Middle frontal gyrus (tissue), 1 donor: ENCODE measurements around the gene HSPB9.
A peak's percentile ranks its signal among the peaks of the same experiment; 100 is the strongest.

Source experiments
- DNase-seq: peaks from one replicate; pipeline ENCODE4 v3.0.0-alpha.2; 2015; ENCODE audit warnings: low spot score; ENCODE audit errors: extremely low spot score

HSPB9 gene

DNA sequence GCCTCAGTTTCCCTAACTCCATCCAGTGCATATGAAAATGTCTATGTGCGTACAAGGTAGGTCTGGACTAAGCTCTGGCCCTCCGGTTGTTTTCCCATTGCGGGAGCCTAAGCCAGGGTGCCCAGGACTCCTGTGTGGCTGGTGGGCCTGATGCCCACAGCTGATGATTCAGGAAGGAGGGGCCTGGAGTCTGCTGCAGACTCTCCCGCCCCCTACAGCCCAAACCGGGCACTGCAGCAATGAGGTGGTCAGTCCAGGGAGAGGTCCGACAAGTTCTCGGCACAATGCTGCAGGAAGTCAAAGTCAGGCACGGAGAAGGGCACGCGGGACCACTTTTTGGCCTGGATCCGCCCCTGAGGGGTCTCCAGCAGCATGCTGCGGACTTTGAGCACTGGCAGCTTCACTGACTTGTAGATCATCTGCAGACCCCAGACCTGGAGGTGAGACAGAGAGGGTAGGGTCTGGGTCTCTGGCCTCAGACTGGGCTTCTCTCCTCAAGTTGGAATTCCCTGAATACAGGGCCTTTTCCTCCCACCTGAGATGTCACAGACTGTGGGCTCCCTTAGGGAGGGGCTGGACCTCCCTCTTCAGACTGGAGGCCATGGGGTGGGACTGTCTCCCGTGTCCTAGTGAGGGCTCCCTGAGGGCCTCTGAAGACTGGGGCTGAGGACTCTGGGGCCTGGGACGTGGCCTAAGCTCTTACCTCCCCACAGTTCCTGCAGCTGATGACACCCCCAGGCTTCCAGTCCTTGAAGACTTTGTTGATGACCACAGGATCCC lies 20.9 kb upstream of the HSPB9 start:
- DNase-seq, result peak; percentile 19

DNA sequence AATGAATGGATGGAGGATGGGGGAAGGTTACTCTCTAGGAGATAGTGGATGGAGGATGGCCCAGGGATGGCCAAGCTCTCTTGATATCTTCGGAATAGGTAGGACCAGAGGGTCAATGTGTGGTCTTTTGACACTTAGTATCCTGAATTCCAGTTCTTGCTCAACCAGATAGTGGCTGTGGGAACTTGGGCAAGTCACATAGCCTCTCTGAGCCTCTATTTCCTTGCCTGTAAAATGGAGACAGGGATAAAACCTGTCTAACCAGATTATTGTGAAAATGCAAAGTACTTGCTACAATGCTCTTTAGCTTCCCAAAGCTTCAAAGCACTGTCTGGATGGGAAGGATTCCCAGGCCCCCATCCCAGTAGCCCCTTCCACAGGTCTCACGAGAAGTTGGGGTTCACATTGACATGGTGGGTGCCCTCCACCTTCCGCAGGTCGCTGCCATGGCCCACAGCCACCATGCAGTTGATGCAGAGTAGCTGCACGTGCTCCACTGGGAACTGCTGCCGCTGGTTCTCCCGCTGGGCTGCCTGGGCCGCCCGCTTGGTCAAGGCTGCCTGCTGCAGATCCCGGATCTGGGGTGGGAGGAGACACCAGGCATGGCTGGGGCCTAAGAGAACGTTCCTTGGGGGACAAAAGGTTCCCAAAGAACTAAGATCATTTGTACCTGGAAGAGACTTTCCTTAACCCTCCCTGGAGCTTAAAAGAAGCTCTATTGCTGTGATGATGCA lies 19.2 kb upstream of the HSPB9 start:
- DNase-seq, result no peak

DNA sequence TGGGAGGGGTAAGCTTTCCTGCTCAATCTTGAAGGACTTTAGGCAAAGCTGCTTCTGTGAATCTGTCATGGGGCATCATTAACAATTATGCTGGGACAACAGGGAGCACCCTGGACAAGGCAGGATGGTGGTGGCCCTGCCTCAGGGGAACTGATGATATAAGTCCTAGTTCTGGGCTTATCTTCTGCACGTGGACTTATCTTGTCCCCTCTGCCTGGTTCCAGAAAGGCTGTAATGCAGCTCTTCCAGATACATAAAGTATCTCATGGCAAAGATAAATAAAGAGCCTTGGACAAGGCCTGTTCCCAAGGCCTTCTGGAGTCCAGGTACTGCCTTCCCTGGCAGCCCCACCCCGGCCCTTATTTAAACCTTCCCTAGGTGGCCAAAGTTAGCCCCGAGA lies 18.3 kb upstream of the HSPB9 start:
- DNase-seq, result no peak

DNA sequence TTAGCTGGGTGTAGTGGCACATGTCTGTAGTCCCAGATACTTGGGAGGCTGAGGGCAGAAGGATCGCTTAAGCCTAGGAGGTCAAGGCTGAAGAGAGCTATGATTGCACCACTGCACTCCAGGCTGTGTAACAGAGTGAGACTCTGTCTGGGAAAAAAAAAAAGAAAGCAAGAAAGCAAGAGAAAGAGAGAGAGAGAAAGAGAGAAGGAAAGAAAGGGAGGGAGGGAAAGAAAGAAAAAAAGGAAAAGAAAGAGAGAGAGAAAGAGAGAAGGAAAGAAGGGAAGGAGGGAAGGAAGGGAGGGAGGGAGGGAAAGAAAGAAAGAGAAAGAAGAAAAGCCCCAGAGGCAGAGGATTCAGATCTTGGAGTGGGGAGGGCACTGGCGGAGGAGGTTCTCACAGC lies 16.6 kb upstream of the HSPB9 start:
- no peak for DNase-seq

DNA sequence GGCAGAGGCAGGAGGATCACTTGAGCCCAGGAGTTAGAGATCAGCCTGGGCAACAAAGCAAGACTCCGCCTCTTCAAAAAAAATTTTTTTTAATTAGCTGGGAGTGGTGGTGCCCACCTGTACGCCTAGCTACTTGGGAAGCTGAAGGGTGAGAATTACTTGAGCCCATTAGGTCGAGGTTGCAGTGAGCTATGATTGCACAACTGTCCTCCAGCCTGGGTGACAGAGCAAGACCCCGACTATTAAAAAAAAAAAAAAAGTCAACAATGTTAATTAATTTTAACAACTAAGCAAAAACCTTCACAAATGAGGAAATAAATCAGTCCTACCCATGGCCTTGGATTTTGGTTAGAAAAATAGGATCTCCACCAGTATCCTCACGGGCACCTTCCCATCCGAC lies 15.5 kb upstream of the HSPB9 start:
- no peak for DNase-seq

DNA sequence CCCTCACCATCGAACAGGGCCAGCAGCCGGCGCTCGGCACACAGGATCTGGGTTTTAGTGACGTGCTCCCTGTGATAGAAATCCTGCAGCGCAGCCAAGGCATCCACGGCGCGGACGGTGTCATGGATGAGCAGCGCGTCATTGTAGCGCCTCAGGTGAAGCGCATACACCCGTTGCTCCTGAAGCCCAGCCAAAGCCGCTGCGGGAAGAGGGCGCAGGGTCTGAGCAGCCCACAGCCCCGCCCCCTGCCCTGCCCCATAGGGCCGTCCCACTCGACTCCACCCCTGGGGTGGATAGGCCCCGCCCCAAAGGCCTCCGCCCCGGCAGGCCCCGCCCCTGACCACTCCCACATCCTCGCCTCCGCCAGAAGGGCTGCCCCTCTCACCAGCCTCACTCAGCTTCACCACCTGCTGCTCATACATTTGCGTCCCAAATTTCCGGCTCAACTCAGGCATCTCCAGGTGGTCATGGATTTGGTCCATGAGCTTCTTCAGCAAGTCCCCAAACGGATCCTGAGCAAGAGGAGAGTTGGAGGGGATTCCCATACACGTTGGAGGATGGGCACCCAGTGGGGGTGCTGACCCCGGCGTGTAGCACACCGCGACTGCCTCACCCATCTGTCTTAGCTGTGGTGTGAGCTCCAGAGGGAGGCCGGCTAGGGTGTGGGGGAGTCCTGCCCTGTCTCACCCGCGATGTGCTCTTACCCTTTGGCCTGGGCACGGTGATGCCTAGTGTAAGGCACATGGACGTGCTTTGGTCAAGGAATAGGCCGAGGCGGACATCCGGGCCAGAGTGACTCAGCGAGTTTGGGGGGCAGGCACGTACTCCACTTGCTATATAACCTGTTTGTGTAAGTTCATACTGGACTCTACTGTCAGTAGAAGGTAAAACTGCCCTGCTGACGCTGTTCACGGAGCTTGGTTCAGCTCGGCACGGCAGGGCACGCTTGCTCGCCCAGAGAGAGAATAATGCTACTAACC lies 14.7 kb upstream of the HSPB9 start:
- peak; percentile 22 for DNase-seq

DNA sequence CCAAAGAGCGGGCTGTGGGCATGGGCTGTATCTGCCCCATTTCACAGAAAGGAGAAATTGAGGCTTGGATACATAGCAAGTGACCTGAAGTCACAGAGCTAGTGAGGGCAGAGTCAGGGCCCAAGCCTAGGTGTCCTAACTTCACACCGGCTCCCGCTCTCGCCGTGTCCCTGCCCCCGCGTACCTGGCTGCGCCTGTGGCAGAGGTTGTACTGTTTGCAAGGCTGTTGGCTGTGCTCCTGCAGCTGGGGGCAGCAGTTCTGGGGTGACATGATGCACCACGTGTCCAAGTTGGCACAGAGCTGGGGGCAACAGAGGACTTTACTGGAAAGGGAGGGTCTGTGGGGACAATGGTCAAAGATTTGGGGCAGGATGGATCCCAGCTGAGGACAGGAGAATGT lies 13.5 kb upstream of the HSPB9 start:
- no peak for DNase-seq

DNA sequence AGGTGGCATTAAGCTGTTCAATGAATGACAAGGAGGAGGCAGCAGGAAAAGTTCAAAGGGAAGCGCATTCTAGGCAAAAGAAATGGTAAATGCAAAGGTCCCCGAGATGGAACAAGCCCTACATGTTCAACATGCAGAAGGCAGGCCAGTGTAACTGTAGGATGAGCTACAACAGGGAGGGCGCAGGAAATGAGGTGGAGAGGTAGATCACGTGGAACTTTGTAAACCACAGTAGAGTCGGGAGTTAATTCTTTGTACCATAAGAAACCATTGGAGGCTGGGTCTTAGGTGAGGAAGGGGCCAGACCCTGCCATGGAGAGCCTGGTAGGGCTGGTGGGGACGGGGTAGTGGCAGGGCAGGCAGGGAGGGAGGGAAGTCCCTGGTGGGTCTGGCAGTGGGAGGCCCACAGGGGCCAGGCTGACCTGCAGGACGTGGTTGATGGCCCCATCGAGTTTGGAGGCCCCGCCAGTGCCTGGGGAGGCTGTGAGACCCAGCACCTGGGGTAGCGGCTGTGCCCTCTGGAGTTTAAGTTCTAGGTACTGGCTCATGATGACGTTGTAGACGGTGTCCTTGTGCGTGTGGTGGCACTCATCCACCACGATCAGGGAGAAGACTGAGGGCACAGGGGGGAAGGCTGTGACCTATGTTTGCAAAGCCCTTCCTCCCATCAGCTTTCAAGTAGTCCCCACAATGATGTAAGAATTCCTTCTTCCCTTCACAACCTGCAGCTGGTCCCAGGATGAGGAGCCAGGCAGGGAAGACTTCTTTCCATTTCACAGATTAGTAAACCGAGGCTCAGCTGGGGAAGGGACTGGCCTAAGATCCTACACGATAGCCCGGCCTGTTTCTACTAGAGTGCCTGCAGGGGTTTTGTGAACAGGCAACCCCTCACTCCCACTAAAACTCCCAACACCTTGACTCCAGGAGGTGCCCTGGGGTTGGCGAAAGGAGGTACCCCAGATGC lies 12.0 kb upstream of the HSPB9 start:
- DNase-seq, result no peak

DNA sequence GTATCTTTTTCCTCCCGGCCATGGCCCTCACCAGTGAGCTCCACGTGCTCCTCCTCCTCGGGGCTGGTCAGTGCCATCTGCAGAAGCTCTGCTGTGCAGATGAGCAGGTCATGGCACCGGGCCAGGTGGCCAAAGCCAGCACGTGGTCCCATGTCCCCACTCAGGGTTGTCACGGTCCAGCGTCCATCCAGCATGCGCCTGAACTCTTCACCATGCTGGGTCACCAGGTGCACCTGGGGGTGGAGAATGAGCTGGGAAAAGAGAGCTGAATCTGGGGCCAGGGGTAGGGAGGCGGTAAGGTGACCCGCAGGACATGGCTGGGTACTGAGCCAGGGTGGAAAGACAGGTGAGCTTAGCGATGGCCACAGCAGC lies 11.4 kb upstream of the HSPB9 start:
- no peak for DNase-seq

DNA sequence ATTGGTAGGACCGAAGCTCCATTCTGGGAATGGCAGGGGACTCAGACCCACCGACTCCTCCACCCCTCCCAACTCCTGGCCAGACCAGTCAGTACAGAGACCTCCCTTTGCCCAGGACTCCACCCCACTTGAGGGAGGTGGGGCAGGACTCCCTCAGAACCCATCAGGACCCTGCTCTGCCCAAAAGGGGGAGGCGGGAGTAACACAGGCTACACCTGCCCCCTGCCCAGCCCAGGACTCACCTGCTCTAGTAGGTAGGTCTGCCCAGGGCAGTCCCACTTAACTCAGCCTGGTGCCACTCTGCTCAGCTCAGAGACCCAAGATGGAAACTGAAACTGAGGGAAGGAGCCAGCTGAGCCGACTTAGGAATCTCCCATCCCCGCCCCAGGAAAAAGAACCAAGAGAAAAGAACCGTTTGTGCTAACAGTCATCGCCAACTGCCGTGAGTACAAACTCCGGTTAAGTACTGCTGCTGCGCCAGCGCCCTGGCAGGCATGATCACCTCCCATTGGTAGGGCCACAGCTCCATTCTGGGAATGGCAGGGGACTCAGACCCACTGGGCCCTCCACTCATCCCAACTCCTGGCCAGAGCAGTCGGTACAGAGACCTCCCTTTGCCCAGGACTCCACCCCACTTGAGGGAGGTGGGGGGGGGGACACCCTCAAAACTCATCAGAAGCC lies 10.6 kb upstream of the HSPB9 start:
- no peak for DNase-seq

DNA sequence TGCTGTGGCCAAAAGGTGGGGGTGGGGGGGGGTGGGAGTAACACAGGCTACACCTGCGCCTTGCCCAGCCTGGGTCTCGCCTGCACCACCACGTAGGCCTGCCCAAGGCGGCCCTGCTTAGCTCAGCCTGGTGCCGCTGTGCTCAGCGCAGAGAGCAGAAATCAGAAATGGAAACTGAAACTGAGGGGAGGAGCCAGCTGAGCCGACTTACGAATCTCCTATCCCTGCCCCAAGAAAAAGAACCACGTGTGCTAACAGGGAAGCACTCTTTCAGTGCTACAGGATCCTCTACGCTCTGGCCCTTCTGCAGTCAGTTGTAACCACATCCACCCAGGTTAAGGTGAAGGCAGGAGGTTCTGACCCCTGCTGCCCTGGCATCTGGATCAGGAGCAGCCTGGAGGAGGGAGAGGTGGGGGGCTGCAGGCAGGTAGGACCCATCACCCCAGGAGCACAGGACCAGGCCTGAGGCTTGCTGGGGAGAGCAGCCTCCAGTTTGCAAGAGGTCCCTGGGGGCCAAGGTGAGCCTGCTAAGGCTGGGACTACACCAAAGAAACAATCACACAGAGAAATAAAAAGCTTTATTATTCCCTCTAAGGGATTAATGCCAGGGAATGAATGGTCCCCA lies 9.9 kb upstream of the HSPB9 start, which contains the start of gene DHX58:
DHX58 (minus strand) TSS at position 163 of the 625 bp plus-strand sequence. CDS start 822 bp downstream, outside the sequence.
- peak; percentile 68 for DNase-seq

DNA sequence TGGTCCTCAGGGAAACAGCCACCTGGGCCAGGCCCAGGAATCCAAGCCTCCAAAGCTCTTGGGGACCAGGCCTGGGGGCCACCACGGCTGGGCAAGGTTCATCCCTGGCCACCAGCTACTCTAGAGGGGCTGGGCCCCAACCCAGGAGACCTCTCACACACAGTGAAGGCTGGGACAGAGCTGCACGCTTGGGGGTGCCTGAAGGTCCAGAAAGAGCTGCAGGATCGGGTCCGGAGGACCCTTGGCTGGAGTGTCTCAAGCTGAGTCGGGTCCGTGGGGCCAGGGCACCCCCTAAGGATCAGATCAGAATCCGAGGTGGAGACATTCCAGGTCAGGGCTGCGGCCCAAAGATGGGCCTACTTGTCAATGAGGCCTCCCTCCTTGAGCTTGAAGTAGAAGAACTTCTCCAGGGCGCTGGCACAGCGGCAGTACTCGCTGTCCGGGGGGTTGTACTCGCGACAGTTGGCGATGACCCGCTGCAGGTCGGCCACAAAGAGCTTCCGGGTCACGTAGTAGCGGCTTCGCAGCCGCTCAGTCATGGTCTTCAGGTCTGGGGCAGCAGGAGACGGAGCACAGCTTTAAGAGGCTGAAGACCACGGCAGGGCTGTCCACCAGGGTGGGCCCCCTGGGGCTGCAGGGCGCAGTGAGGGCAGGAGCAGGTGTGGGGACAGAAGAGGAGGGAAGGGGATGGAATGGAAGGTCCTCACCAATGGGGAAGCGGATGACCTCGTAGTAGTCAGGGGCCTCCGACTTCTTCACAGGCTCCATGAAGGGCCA lies 9.1 kb upstream of the HSPB9 start:
- no peak for DNase-seq

DNA sequence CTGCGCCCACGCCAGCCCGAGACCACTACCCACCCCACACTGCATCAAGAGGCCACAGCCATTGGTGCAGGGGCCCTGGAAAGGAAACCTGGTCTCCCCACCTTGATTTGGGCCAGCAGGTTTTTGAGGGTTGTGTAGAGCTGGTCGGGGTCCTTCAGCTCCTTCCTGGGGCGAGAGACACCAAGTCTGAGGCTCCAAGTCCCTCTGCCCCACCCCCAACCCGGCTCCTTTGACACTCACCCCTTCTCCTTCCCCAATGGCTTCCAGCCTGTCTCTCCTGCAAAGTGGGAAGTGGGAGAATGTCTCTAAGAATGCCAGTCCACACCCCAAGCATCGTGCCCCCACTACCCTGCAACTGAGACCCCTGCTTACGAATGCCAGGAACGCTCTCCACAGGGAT lies 8.5 kb upstream of the HSPB9 start:
- no peak for DNase-seq

DNA sequence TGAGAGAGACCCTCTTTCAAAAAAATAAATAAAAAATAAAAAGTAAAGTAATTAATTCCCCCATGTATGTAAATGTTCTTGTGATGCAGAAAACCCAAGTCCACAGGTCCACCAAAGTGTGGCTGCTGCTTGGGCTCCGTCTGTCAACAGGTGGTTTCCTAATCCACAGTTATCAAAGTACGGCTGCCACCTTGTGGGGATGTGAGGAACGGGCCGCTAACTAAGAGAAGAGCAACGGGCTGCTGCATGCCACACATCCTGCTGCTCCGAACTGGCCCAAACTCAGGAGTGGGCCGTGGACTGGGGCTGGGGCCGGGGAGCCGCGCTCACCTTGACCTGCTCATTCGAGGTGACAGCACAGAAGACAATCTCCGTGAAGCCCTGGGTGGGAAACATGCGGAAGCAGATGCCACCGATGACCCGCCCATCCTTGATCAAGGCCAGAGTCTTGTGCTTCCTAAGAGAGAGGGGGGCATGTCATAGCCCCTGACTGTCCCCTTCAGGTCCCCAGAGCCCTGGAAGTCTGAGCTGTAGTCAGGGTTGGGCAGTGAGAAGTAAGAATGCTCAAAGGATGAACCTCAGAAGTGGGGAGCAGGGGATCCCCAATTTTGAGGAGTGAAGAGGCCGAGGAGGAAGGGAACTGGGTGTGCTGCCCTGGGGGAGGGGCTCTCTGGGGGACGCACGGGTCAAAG lies 5.8 kb upstream of the HSPB9 start:
- DNase-seq, result peak; percentile 61

DNA sequence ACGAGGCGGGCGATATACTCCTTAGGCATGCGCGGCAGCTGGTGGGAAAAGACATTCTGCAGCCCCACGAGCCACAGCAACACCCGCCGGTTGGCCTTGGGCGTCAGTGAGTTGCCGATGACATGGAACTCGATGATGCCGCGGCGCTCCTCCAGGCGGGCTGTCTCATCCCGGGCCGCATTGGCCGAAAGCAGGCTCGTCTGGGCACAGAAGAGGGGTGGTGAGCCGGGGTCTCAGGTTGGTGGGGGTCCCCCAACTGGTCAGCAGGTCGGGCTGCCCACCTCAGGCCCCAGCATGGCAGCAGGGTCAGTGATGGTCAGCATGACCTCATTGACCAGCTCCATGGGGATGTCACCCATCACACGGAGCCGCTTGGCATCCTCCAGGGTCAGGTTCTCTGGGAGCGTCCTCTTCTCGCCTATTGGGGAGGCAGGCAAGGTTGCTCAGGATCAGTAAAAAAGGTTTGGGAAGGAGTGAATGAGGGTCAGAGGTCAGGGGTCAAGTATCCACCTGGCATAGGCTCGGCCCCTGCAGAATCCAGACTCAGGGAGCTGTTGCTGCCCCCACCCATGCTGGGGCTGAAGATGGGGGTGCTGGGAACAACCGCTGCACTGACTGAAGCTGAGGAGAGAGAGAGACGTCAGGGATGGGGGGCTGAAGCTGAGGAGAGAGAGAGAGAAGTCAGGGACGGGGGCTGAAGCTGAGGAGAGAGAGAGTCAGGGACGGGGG lies 5.0 kb upstream of the HSPB9 start:
- DNase-seq, result no peak

DNA sequence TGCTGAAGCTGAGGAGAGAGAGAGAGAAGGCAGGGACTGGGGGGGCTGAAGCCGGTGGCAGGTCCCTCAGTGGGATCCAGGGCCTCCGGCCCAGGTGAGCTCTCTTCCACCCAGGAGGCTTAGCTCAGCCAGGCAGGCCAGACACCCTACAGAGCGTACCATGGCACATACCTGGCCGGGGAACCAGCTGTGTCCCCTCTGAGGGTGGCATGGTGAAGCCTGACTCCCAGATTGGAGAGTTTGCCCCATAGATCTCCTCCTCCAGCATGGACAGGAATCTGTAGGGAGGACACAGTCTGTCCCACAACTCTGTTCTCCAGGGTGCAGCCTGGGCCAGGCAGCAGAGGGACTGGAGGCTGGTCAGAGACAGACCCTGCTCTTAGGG lies 4.5 kb upstream of the HSPB9 start:
- no peak for DNase-seq

DNA sequence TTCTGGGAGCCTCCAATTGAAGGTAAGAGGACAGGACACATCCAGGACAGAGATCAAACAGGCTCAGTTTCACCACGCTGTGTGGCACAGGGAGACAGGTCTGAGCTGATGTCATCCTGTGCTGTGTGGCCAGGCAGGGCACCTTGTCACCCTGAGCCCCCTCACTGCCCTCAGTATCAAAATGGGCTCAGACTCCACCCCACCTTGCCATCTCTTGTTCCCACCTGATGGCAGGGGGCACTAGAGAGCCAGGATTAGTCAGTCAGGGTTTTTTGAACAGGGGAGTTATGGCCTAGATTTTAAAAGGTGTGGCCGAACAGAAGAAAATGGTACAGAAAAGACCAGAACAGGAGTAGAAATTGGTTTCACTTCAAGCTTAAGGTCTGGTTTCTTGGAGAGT lies 4.1 kb upstream of the HSPB9 start:
- DNase-seq, result no peak

DNA sequence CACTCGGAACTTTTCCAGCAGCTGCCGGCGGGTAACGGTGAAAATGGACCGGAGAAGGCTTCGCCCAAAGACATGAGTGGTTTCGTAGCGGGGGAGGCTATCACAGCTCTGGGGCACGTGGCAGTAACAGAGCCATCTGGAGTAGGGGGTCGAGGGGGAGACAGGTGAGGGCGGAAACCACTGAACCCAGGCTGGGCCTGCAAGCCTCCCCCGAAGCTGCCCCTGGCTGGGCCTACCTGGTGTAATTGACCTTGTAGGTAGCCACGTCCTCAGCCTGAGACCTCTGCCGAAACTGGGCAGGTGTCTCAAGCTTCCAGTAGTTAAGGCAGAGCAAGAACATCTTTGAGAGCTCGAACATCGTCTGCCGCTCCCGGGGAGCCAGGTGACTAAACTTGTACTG lies 3.3 kb upstream of the HSPB9 start:
- no peak for DNase-seq
